H9 (cell line): Measurements from ENCODE around the gene AKAP9. TPM values are rescaled to one million over a fixed set of nuclear protein-coding genes. Genes with fewer than 3 reads are reported as not detected.

Experiments
- DNase-seq: peaks from one replicate; pipeline ENCODE4 v3.0.0-alpha.2; 2017
- H2AFZ ChIP-seq: one replicate; pipeline ENCODE4 v1.6.1; 2013; ENCODE audit warnings: mild to moderate bottlenecking, low read length, control low read depth, moderate library complexity
- H2AK5ac ChIP-seq: 2 replicates; pipeline ENCODE4 v1.6.1; 2013; ENCODE audit warnings: low read length, control low read depth, mixed read lengths; ENCODE audit not compliant: insufficient read length
- H2BK120ac ChIP-seq: one replicate; pipeline ENCODE4 v1.6.1; 2013; ENCODE audit warnings: low read depth, mild to moderate bottlenecking, low read length, control low read depth, inconsistent platforms; ENCODE audit not compliant: poor library complexity, severe bottlenecking
- H2BK12ac ChIP-seq: 2 replicates; pipeline ENCODE4 v1.6.1; 2013; ENCODE audit warnings: low read length, control low read depth, mixed read lengths, low read depth; ENCODE audit not compliant: insufficient read length
- H2BK15ac ChIP-seq: 2 replicates; pipeline ENCODE4 v1.6.1; 2013; ENCODE audit warnings: low read depth, low read length, control low read depth
- H2BK20ac ChIP-seq: one replicate; pipeline ENCODE4 v1.6.1; 2013; ENCODE audit warnings: low read depth, mild to moderate bottlenecking, low read length, control low read depth, inconsistent platforms; ENCODE audit not compliant: poor library complexity, severe bottlenecking
- H2BK5ac ChIP-seq: 2 replicates; pipeline ENCODE4 v1.6.1; 2013; ENCODE audit warnings: low read length, control low read depth, mixed read lengths; ENCODE audit not compliant: insufficient read length
- H3K14ac ChIP-seq: 2 replicates; pipeline ENCODE4 v1.6.1; 2013; ENCODE audit warnings: low read length, control low read depth; ENCODE audit not compliant: insufficient read depth
- H3K18ac ChIP-seq: 2 replicates; pipeline ENCODE4 v1.6.1; 2013; ENCODE audit warnings: low read depth, mild to moderate bottlenecking, mixed read lengths, low read length, control low read depth; ENCODE audit not compliant: insufficient read length
- H3K23ac ChIP-seq: 2 replicates; pipeline ENCODE4 v1.6.1; 2013; ENCODE audit warnings: low read length, control low read depth, mixed read lengths, low read depth; ENCODE audit not compliant: insufficient read length
- H3K23me2 ChIP-seq: 2 replicates; pipeline ENCODE4 v1.6.1; 2013; ENCODE audit warnings: low read depth, mild to moderate bottlenecking, mixed read lengths, low read length, control low read depth; ENCODE audit not compliant: insufficient read length, poor library complexity, severe bottlenecking
- H3K27ac ChIP-seq: 2 replicates; pipeline ENCODE4 v1.5.1; 2013; ENCODE audit warnings: low read length, control low read depth, mixed read lengths, low read depth; ENCODE audit not compliant: insufficient read length
- H3K27me3 ChIP-seq: 2 replicates; pipeline ENCODE4 v1.6.1; 2013; ENCODE audit warnings: low read length, control low read depth, inconsistent platforms; ENCODE audit not compliant: insufficient read depth
- H3K4ac ChIP-seq: 2 replicates; pipeline ENCODE4 v1.6.1; 2013; ENCODE audit warnings: low read depth, mild to moderate bottlenecking, control low read depth, inconsistent platforms, low read length, moderate library complexity
- H3K4me1 ChIP-seq: 2 replicates; pipeline ENCODE4 v1.6.1; 2013; ENCODE audit warnings: low read length, control low read depth, inconsistent platforms; ENCODE audit not compliant: insufficient read depth
- H3K4me2 ChIP-seq: 2 replicates; pipeline ENCODE4 v1.6.1; 2013; ENCODE audit warnings: low read length, control low read depth, mixed read lengths; ENCODE audit not compliant: insufficient read length, insufficient read depth
- H3K56ac ChIP-seq: 2 replicates; pipeline ENCODE4 v1.6.1; 2013; ENCODE audit warnings: low read depth, mild to moderate bottlenecking, mixed read lengths, low read length, control low read depth; ENCODE audit not compliant: insufficient read length
- H3K79me1 ChIP-seq: 2 replicates; pipeline ENCODE4 v1.6.1; 2013; ENCODE audit warnings: low read depth, mild to moderate bottlenecking, moderate library complexity, low read length, control low read depth, inconsistent platforms; ENCODE audit not compliant: insufficient read depth, poor library complexity, severe bottlenecking
- H3K79me2 ChIP-seq: 2 replicates; pipeline ENCODE4 v1.6.1; 2013; ENCODE audit warnings: low read length, control low read depth, inconsistent platforms; ENCODE audit not compliant: insufficient read depth
- H3K9ac ChIP-seq: 2 replicates; pipeline ENCODE4 v1.6.1; 2013; ENCODE audit warnings: low read length, control low read depth, mixed read lengths; ENCODE audit not compliant: insufficient read length; ENCODE audit errors: extremely low read depth
- H3K9me3 ChIP-seq: one replicate; pipeline ENCODE4 v1.6.1; 2013; ENCODE audit warnings: low read depth, low read length, inconsistent platforms; ENCODE audit not compliant: control insufficient read depth
- H3T11ph ChIP-seq: one replicate; pipeline ENCODE4 v1.6.1; 2013; ENCODE audit warnings: mild to moderate bottlenecking, low read length, control low read depth, inconsistent platforms
- H4K20me1 ChIP-seq: one replicate; pipeline ENCODE4 v1.6.1; 2013; ENCODE audit not compliant: control insufficient read depth, insufficient read length, insufficient read depth
- H4K5ac ChIP-seq: 2 replicates; pipeline ENCODE4 v1.6.1; 2013; ENCODE audit warnings: low read depth, mild to moderate bottlenecking, mixed read lengths, low read length, control low read depth; ENCODE audit not compliant: insufficient read length
- H4K8ac ChIP-seq: replicated peaks from 2 replicates; pipeline ENCODE4 v1.6.1; 2013; ENCODE audit warnings: low read length, control low read depth, mixed read lengths, low read depth; ENCODE audit not compliant: insufficient read length
- H4K91ac ChIP-seq: 2 replicates; pipeline ENCODE4 v1.6.1; 2013; ENCODE audit warnings: low read depth, mild to moderate bottlenecking, moderate library complexity, mixed read lengths, low read length, control low read depth; ENCODE audit not compliant: insufficient read length
- H3K27ac Mint-ChIP-seq, 3 experiments: 2 replicates in 2 of 3; 3 replicates in 1 of 3; pipeline ENCODE4 v1.8.0; 2020 to 2021; ENCODE audit warnings: mixed read lengths in 3 of 3, mild to moderate bottlenecking in 1 of 3, moderate library complexity in 1 of 3
- H3K27me3 Mint-ChIP-seq: 2 replicates; pipeline ENCODE4 v1.8.0; 2021; ENCODE audit warnings: low read depth, mild to moderate bottlenecking, moderate library complexity, mixed read lengths
- H3K36me3 Mint-ChIP-seq, 3 experiments: 2 replicates in 2 of 3; 3 replicates in 1 of 3; pipeline ENCODE4 v1.8.0; 2020 to 2021; ENCODE audit warnings: low read depth in 3 of 3, mixed read lengths in 3 of 3; ENCODE audit not compliant: insufficient read depth in 1 of 3
- H3K4me1 Mint-ChIP-seq, 2 experiments: 2 replicates each; pipeline ENCODE4 v1.8.0; 2020; ENCODE audit warnings: mixed read lengths in 2 of 2
- H3K4me3 Mint-ChIP-seq, 2 experiments: 2 replicates in 1 of 2; 3 replicates in 1 of 2; pipeline ENCODE4 v1.8.0; 2020 to 2021; ENCODE audit warnings: mild to moderate bottlenecking in 2 of 2, mixed read lengths in 2 of 2, moderate library complexity in 1 of 2
- H3K9me3 Mint-ChIP-seq, 2 experiments: 2 replicates in 1 of 2; 3 replicates in 1 of 2; pipeline ENCODE4 v1.8.0; 2020; ENCODE audit warnings: mild to moderate bottlenecking in 2 of 2, mixed read lengths in 2 of 2, moderate library complexity in 1 of 2
- WGBS: extraction: QIAGEN DNeasy Blood & Tissue Kit; methylation state at CpG from one replicate; pipeline ENCODE4 v1.1.7; 2013; ENCODE audit warnings: missing lambda C conversion rate, low lambda C conversion rate, mixed read lengths; ENCODE audit not compliant: insufficient read length; ENCODE audit errors: extremely low coverage; 5-methylcytosine and 5-hydroxymethylcytosine counted together
- total RNA-seq: library from RNA; stranded (reverse); gene quantifications from 2 replicates; pipeline ENCODE4 v1.2.1, GENCODE V29; 2021
- TF ChIP-seq, protein P1 (sequence below): fragments of 200-600 bp; sonication (generic); conservative IDR thresholded peaks from 3 replicates; pipeline ENCODE4 v1.8.0; 2021; ENCODE audit warnings: antibody characterized with exemption, mild to moderate bottlenecking

AKAP9 gene
- total RNA-seq, 1 experiment from 2014 or later: 22.4 TPM

DNA sequence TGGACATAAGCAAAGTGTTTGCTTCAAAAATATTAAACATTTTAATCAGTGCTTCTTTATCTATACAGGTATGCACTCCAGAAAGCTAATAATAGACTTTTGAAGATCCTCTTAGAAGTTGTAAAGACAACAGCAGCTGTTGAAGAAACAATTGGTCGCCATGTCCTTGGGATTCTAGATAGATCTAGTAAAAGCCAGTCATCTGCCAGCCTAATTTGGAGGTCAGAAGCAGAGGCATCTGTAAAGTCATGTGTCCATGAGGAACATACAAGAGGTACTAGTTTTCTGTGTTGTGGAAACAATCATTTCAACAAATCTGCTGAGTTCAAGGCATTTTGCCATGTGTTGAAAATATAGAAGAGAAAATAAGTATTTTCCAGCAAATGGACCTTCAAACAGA lies 104.3 kb downstream of the AKAP9 start:
- H3K27ac Mint-ChIP-seq: no peak overlapping the region

More for the DNA sequence above, 104.3 kb downstream of the AKAP9 start:
- Histone ChIP-seq H4K8ac (no peak overlapping the region), H2AFZ (no peak overlapping the region), H3K23ac (no peak overlapping the region), H3K18ac (no peak overlapping the region), H2BK12ac (no peak overlapping the region), H3K9ac (no peak overlapping the region), H3K4ac (no peak overlapping the region), H3K4me1 (no peaks in the 10 kb centered on the region), H2BK15ac (no peak overlapping the region), H3K79me2 (no peaks in the 10 kb centered on the region), H3K14ac (no peak overlapping the region), H2BK120ac (no peak overlapping the region), H4K5ac (no peak overlapping the region), H2BK5ac (no peak overlapping the region), H3K27ac (no peak overlapping the region), H3K9me3 (no peaks in the 10 kb centered on the region), H3K23me2 (no peaks in the 10 kb centered on the region), H3K79me1 (no peaks in the 10 kb centered on the region), H4K20me1 (no peaks in the 10 kb centered on the region), H3T11ph (no peak overlapping the region), H3K56ac (no peak overlapping the region), H4K91ac (no peak overlapping the region), H3K27me3 (no peaks in the 10 kb centered on the region), H2AK5ac (no peak overlapping the region), H2BK20ac (no peak overlapping the region), H3K4me2 (no peak overlapping the region)
- TF ChIP-seq, protein P1, sequence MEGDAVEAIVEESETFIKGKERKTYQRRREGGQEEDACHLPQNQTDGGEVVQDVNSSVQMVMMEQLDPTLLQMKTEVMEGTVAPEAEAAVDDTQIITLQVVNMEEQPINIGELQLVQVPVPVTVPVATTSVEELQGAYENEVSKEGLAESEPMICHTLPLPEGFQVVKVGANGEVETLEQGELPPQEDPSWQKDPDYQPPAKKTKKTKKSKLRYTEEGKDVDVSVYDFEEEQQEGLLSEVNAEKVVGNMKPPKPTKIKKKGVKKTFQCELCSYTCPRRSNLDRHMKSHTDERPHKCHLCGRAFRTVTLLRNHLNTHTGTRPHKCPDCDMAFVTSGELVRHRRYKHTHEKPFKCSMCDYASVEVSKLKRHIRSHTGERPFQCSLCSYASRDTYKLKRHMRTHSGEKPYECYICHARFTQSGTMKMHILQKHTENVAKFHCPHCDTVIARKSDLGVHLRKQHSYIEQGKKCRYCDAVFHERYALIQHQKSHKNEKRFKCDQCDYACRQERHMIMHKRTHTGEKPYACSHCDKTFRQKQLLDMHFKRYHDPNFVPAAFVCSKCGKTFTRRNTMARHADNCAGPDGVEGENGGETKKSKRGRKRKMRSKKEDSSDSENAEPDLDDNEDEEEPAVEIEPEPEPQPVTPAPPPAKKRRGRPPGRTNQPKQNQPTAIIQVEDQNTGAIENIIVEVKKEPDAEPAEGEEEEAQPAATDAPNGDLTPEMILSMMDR: no peak
- DNase-seq: no peak
- Mint-ChIP-seq H3K36me3 (peaks cover 4 to 42% (median 17%) of the 10 kb centered on the region in 3 experiments; a peak in 6 of 7 replicates), H3K27me3 (no peaks in the 10 kb centered on the region), H3K4me1 (no peaks in the 10 kb centered on the region), H3K4me3 (no peak overlapping the region), H3K9me3 (no peaks in the 10 kb centered on the region)
- no CpG with 5 or more reads among the region's 1 CpG for WGBS
